ENCODE measurements around the gene PLEKHM1. TPM values are rescaled to one million over a fixed set of nuclear protein-coding genes. Genes with fewer than 3 reads are reported as not detected.

The PLEKHM1 gene
- total and polyA plus RNA-seq, 2 of the 13 experiments (the other 11 are each of a cell fraction or from before 2014, with no cell fraction given), result 7.6 to 13.5 TPM

- no peak for TF ChIP-seq ZNF414 (CRISPR knock-in tag; IDR thresholded peaks at IDR 0.05)
- TF ChIP-seq ARNTL (CRISPR knock-in tag; IDR thresholded peaks at IDR 0.05), result no peak
- 0 out of 2 replicates have a peak, but pooled peaks have one; percentile 16 for TF ChIP-seq THAP11 (CRISPR knock-in tag; IDR thresholded peaks at IDR 0.05)
- no peak for TF ChIP-seq IRF1 (CRISPR knock-in tag; IDR thresholded peaks at IDR 0.05; ENCODE audit: low read depth)
- TF ChIP-seq ZBTB40 (IDR thresholded peaks at IDR 0.05), result no peak
- TF ChIP-seq ZBTB40 (CRISPR knock-in tag; IDR thresholded peaks at IDR 0.05), result no peak
- TF ChIP-seq ZNF331 (CRISPR knock-in tag; IDR thresholded peaks at IDR 0.05), result no peak
- no peak for TF ChIP-seq ZNF883 (CRISPR knock-in tag; IDR thresholded peaks at IDR 0.05; ENCODE audit: not compliant biosample characterization)
- TF ChIP-seq ZNF10 (CRISPR knock-in tag; IDR thresholded peaks at IDR 0.05; ENCODE audit: borderline replicate concordance, low read depth), result no peak
- peak; percentile 98 for TF ChIP-seq ZNF777 (CRISPR knock-in tag; IDR thresholded peaks at IDR 0.05)
- no peak for TF ChIP-seq ZNF563 (CRISPR knock-in tag; IDR thresholded peaks at IDR 0.05)
- TF ChIP-seq MIXL1 (CRISPR knock-in tag; IDR thresholded peaks at IDR 0.05), result no peak
- TF ChIP-seq, protein P1, sequence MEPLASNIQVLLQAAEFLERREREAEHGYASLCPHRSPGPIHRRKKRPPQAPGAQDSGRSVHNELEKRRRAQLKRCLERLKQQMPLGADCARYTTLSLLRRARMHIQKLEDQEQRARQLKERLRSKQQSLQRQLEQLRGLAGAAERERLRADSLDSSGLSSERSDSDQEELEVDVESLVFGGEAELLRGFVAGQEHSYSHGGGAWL (CRISPR knock-in tag; IDR thresholded peaks at IDR 0.05), result 0 out of 2 replicates have a peak, but pooled peaks have one; percentile 25
- TF ChIP-seq ZFP36L2 (CRISPR knock-in tag; IDR thresholded peaks at IDR 0.05), result no peak
- TF ChIP-seq GTF2F1 (IDR thresholded peaks at IDR 0.05; ENCODE audit: low read length), result no peak
- no peak for TF ChIP-seq MED1 (CRISPR knock-in tag; IDR thresholded peaks at IDR 0.05)
- TF ChIP-seq, protein P2, sequence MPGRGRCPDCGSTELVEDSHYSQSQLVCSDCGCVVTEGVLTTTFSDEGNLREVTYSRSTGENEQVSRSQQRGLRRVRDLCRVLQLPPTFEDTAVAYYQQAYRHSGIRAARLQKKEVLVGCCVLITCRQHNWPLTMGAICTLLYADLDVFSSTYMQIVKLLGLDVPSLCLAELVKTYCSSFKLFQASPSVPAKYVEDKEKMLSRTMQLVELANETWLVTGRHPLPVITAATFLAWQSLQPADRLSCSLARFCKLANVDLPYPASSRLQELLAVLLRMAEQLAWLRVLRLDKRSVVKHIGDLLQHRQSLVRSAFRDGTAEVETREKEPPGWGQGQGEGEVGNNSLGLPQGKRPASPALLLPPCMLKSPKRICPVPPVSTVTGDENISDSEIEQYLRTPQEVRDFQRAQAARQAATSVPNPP (CRISPR knock-in tag; IDR thresholded peaks at IDR 0.05), result no peak
- no peak for TF ChIP-seq ATF3 (CRISPR knock-in tag; IDR thresholded peaks at IDR 0.05)
Measured at GRCh38 chr17:45429339-45430005, 61.0 kb downstream of the PLEKHM1 start (continued).
